RWPE1 (cell line): ENCODE measurements around the gene CKS1B.

Experiments used
- CTCF ChIA-PET: fragments of 350-600 bp; sonication (Branson Sonifier 250); formaldehyde crosslinking; extraction: SDS; loops from one replicate; lab custom pipeline; 2021; lab: Yijun Ruan, JAX
- POLR2A ChIA-PET: fragments of 400-600 bp; formaldehyde crosslinking; extraction: SDS; loops from one replicate; lab custom pipeline; 2020; ENCODE audit warnings: antibody characterized with exemption; ENCODE audit not compliant: low non-redundant PET; lab: Yijun Ruan, JAX
- DNase-seq: peaks from one replicate; pipeline ENCODE4 v3.0.0; 2012; ENCODE audit warnings: low spot score
- H3K27ac ChIP-seq: fragments of 450-650 bp; 2 replicates; pipeline ENCODE4 v1.5.1; 2017
- TF ChIP-seq, protein P1 (sequence below): fragments of 450-650 bp; conservative IDR thresholded peaks from 2 replicates; pipeline ENCODE4 v1.5.1; 2017; ENCODE audit warnings: low read depth, mild to moderate bottlenecking

CKS1B gene

DNA sequence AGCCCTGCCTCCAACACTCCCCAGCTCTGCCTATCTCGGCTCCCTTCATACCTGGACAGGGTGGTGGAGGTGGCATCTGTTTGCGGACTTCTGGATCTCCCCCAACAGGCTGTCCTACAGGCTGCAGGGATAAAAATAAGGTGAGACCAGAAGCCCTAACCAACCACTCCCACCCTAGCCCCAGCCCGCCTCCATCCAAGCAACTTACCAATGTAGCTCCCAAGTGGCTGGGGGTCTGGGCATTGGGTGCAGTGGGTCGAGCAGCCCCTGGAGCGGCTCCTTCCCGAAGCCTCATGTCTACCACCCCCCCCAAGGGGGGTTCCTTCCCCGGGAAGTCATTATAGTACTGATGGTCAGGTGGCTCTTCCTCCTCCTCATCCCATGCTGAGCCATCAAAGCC, 8.4 kb upstream of the CKS1B start:
- POLR2A ChIA-PET, result no interaction called here
- peak overlapping the region; percentile 100 for H3K27ac ChIP-seq
- no peak for DNase-seq
- TF ChIP-seq, protein P1, sequence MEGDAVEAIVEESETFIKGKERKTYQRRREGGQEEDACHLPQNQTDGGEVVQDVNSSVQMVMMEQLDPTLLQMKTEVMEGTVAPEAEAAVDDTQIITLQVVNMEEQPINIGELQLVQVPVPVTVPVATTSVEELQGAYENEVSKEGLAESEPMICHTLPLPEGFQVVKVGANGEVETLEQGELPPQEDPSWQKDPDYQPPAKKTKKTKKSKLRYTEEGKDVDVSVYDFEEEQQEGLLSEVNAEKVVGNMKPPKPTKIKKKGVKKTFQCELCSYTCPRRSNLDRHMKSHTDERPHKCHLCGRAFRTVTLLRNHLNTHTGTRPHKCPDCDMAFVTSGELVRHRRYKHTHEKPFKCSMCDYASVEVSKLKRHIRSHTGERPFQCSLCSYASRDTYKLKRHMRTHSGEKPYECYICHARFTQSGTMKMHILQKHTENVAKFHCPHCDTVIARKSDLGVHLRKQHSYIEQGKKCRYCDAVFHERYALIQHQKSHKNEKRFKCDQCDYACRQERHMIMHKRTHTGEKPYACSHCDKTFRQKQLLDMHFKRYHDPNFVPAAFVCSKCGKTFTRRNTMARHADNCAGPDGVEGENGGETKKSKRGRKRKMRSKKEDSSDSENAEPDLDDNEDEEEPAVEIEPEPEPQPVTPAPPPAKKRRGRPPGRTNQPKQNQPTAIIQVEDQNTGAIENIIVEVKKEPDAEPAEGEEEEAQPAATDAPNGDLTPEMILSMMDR, result no peak
- CTCF ChIA-PET, result no interaction called here

DNA sequence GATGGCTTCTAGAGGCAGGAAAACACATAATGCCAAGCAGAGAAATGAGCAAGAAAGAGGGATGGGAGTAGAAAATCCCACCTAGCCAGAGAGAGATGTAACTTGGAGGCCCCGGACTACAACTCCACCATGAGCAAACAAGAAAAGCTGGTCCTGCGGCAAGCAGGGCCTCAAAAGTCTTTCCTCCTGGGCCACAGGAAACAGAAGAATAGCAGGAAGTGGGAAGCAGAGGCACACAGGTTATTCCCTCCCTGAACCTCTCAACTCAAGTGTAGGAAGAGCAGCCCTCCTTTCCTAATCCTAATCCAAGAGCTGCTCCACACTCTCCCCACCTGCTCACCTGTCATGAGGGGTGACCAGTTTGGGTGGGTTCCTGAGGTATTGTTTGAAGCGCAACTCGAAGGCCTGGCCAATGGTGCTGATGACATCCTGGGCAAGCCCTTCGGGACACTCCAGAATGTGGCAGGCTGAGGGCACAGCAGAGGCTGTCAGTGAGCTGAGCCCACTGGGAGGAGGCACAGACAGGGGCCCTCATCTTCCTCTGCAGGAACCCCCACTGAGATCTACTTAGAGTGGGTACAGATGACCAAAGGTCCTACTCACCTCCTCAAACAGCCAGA, 7.0 kb upstream of the CKS1B start:
- CTCF ChIA-PET, result no interaction called here
- DNase-seq, result no peak
- TF ChIP-seq, protein P1, result no peak
- H3K27ac ChIP-seq, result peak overlapping the region; percentile 100
- POLR2A ChIA-PET, result no interaction called here

DNA sequence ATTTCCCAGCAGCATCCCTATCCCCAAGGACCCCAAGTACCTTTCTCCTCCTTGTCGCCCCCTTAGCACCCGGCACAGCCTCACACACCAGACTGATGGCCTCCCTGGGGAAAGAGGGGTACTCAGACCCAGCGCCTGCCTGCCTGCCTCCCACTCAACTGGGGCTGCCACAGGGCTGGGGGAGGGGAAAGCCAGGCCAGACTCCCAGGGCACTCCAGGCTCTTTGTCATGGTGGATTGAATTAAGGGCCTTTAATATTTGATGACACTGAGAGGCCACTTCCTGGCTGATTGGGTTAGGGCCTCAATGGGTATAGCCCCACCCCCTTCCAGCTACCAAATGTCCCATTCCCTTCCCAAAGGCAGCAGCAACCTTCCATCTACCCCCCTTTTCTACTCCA, 5.8 kb upstream of the CKS1B start:
- TF ChIP-seq, protein P1, result no peak
- peak overlapping the region; percentile 100 for H3K27ac ChIP-seq
- DNase-seq, result no peak
- CTCF ChIA-PET, result interaction anchor here (1.9 kb wide), 1 partner anchor 49 kb away, joined by 11 read pairs; no protein-coding TSS in a partner anchor
- POLR2A ChIA-PET, result interaction anchor here (0.6 kb wide), 1 partner anchor 13 kb away, joined by 3 read pairs; no protein-coding TSS in a partner anchor

DNA sequence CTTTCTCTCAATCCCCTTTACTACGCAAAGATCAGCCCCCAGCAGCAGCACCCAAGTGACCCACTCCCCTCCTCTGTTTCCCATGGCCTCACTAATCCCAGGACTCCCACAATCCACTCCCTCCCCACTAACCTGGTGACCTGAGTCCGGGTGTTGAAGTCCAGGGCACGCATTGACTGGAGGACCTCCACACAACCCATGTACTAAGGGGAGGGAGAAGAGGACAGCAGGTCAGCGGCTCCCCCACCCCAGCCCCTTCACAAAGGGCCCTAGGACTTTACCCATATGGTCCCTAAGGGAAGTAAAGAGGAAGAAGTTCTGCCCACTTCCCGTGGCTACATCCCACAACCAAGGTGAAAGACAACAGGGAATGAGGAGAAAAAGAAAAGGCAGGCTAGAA, 5.2 kb upstream of the CKS1B start:
- TF ChIP-seq, protein P1, result no peak
- no peak for DNase-seq
- peak overlapping the region; percentile 100 for H3K27ac ChIP-seq
- CTCF ChIA-PET, result interaction anchor here (0.6 to 1.9 kb wide), 2 partner anchors 49 to 159 kb away, joined by 3 to 11 read pairs; no protein-coding TSS in a partner anchor
- POLR2A ChIA-PET, result interaction anchor here (0.6 to 3.9 kb wide), 2 partner anchors 8 to 13 kb away, joined by 3 to 24 read pairs; partner anchors contain the start of gene PYGO2

DNA sequence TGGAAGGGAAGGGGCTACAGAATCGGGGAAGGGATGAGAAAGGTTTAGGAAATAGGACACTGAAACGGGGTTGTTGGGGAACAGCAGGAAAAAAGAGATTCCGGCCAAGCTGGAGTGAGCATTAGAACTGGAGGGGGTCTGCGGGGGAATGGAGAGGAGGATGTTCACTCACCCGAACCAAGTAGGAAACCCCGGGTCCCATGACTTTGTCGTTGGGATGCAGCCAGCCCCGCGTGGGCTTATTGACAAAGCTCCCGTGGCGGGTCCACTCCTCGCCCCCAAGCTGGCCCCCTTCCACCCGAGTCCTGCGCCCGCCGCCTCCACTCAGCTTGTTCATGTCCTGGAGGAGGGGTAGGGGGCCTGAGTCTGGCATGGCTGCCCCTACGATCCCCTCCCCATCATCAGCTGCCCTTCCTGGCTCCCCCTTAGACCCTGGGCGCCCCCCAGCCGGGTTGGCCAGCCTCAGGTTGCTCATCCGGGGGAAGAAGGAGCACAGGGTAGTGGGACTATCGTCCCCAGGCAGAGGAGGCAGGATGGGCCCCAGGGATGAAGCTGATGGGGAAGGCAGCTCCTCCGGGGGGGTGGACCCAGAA, 4.5 kb upstream of the CKS1B start:
- H3K27ac ChIP-seq, result peak overlapping the region; percentile 100
- TF ChIP-seq, protein P1, result no peak
- ChIA-PET POLR2A (interaction anchor here (0.6 to 3.9 kb wide), 3 partner anchors 9 to 16 kb away, joined by 3 to 24 read pairs (median 5); partner anchors contain the start of genes FLAD1 and PYGO2), CTCF (interaction anchor here (0.5 to 1.9 kb wide), 6 partner anchors 16 to 158 kb away, joined by 3 to 11 read pairs (median 4); no protein-coding TSS in a partner anchor)
- no peak for DNase-seq

DNA sequence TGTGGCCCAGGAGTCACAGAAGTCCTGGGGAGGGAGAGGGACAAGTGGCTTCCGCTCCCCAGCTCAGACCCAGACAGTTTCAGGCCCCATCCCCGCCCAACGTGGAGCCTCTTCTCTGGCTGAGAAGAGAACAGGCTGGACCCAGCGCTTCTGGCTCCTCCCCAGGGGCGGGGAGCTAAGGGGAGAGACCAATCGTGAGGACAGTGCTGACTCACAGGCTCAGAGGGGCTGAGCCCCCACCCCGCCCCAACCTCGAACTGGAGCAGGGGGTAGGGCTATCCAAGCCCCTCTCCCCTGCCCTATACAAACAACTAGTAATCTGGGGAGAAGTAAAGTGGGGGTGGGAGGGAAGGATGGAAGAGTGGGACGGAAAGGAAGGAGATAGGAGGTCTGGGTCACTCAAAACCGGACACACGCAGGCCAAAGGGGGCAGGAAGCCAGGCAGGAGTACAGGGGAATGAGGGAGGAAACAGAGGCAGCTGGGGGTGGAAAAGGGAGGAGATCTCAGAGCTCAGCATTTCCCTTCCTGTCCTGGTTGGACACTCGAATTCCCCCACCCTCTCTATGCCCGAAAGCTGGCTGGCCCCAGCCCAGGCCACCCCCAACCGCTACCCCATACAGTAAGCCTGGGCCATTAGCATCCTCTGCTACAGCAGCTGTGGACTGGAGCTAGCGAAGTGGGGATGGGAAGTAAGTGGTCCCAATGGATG, 3.7 kb upstream of the CKS1B start, which contains the start of gene SHC1:
Gene SHC1 (minus strand): TSS at position 117 of the 710 bp plus-strand sequence. CDS start 221 bp downstream, outside the sequence.
- DNase-seq, result peak; percentile 96
- H3K27ac ChIP-seq, result peak within 1 kb of the TSS; percentile 100

More for the DNA sequence above, 3.7 kb upstream of the CKS1B start, which contains the start of gene SHC1:
- POLR2A ChIA-PET, result interaction anchor here (0.5 to 3.9 kb wide), 8 partner anchors 9 to 635 kb away, joined by 3 to 24 read pairs (median 4); partner anchors contain the start of genes FLAD1, PBXIP1 and PYGO2
- CTCF ChIA-PET, result interaction anchor here (0.5 to 1.5 kb wide), 5 partner anchors 16 to 121 kb away, joined by 3 to 6 read pairs (median 4); no protein-coding TSS in a partner anchor
- TF ChIP-seq, protein P1, result no peak
